Measurements from ENCODE around the gene CRABP1.
"Not testable (repeated sequence)": the region's sequence is repeated elsewhere in the genome, so short reads cannot be mapped to it uniquely, and the experiment has no call there.

Gene CRABP1

GRCh38 chr15:78380143-78380542 lies 40.0 kb downstream of the CRABP1 start:
- DNase-seq: not testable (repeated sequence)

GRCh38 chr15:78382114-78382880 lies 42.1 kb downstream of the CRABP1 start:
- DNase-seq: no peak

- no peak for DNase-seq
Measured at GRCh38 chr15:78384651-78385050, 44.5 kb downstream of the CRABP1 start.

GRCh38 chr15:78387246-78388037 lies 47.3 kb downstream of the CRABP1 start:
- DNase-seq: no peak

- no peak for DNase-seq
Measured at GRCh38 chr15:78388865-78389264, 48.7 kb downstream of the CRABP1 start.

- DNase-seq: no peak
Measured at GRCh38 chr15:78389322-78389721, 49.2 kb downstream of the CRABP1 start.

GRCh38 chr15:78389738-78390137 lies 49.6 kb downstream of the CRABP1 start:
- no peak for DNase-seq

- DNase-seq: no peak
Measured at GRCh38 chr15:78390242-78390641, 50.1 kb downstream of the CRABP1 start.

GRCh38 chr15:78390826-78391225 lies 50.7 kb downstream of the CRABP1 start:
- DNase-seq: no peak

GRCh38 chr15:78391781-78392180 lies 51.6 kb downstream of the CRABP1 start:
- DNase-seq: no peak

- no peak for DNase-seq
Measured at GRCh38 chr15:78392430-78392829, 52.3 kb downstream of the CRABP1 start.

- DNase-seq: no peak
Measured at GRCh38 chr15:78393137-78393536, 53.0 kb downstream of the CRABP1 start.

GRCh38 chr15:78394026-78394425 lies 53.9 kb downstream of the CRABP1 start:
- no peak for DNase-seq

GRCh38 chr15:78394981-78395616 lies 54.9 kb downstream of the CRABP1 start:
- DNase-seq: no peak

- DNase-seq: no peak
Measured at GRCh38 chr15:78396186-78396814, 56.1 kb downstream of the CRABP1 start.

- DNase-seq: no peak
Measured at GRCh38 chr15:78396976-78397375, 56.8 kb downstream of the CRABP1 start.

- no peak for DNase-seq
Measured at GRCh38 chr15:78397382-78397781, 57.2 kb downstream of the CRABP1 start.
